T1000 (cell line): Measurements from ENCODE around the gene PILRA.
"Not testable (repeated sequence)": the region's sequence is repeated elsewhere in the genome, so short reads cannot be mapped to it uniquely, and the experiment has no call there.

Source experiments
- DNase-seq: peaks from one replicate; lab custom pipeline; 2025; ENCODE audit warnings: mixed read lengths; lab: John Stamatoyannopoulos, UW

The PILRA gene

DNA sequence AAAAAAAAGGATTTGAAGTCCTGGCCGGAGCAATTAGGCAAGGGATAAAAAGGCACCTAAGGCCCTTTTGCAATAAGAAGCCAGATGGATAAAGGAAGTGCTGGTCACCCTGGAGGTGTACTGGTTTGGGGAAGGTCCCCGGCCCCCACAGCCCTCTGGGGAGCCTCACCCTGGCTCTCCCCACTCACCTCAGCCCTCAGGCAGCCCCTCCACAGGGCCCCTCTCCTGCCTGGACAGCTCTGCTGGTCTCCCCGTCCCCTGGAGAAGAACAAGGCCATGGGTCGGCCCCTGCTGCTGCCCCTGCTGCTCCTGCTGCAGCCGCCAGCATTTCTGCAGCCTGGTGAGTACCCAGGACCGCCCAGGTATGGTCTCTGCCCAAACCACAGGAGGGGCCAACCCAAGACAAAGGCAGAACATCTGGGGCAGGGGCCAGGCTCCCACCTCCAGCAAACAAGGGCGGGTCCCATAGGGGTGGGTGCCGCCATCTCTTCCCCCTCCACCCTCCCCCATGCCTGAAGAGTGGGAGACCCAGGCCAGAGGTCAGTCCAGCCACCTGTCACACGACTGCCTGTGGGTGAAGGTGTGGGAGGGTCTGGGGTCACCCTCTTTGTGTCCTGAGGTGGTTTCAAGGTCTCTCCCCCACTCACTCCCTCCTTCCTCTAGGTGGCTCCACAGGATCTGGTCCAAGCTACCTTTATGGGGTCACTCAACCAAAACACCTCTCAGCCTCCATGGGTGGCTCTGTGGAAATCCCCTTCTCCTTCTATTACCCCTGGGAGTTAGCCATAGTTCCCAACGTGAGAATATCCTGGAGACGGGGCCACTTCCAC, 15.0 kb upstream of the PILRA start, which contains the start of gene PILRB:
PILRB (plus strand) TSS at position 91 of the 830 bp plus-strand sequence; CDS start at position 277, 186 bp downstream.
- DNase-seq = no peak

DNA sequence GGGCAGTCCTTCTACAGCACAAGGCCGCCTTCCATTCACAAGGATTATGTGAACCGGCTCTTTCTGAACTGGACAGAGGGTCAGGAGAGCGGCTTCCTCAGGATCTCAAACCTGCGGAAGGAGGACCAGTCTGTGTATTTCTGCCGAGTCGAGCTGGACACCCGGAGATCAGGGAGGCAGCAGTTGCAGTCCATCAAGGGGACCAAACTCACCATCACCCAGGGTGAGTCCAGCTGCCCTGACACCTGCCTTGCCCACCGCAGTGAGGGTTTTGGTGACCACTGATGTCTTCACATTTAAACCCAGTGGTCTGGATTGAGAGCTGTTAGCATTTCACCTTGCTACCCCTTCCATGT, 14.5 kb upstream of the PILRA start:
- DNase-seq = no peak

DNA sequence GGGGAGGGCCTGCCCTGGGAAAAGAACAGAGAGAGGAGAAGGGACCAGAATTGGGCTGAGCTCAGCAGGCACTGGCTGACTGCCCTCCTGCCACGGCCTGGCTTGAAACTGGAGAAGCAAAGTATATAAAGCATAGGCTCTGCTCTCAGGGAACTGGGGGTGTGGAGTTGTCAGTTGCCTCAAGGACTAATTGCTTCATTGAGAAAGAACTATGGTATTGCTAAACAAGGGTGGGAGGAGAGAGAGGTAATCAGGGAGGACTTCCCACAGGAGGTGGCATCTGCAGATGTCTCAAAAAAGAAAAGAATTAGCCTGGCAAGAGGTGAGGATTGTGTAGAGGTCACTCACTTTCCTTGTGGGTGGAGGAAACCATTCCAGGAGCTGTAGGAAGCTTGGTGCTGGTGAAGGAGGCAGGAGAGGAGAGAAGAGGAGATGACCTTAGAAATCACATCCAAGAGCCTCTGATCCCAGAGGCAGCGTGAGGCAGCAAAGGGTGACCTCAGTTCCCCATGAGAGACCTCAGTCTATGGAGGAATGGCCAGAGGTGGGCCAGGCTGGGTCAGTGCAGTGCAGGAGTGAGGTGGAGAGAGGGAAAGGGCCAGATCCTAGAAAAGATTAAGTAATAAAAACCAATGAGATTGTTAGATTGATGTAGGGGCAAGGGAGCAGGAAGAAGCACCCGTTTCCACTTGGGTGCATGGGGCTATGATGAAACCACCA, 13.0 kb upstream of the PILRA start:
- no peak for DNase-seq

DNA sequence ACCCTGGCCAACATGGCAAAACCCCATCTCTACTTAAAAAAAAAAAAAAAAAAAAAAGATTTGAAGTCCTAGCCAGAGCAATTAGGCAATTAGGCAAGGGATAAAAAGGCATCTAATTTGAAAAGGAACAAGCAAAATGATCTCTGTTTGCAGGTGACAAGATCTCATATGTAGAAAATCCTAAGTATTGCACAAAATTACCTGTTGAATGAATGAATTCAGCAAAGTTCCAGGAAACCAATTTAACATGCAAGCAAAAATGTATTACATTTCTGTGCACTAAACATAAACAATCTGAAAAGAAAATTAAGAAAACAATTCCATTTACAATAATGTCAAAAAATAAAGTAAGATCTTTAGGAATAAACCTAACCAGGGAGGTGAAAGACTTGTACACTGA, 10.2 kb upstream of the PILRA start:
- no peak for DNase-seq

DNA sequence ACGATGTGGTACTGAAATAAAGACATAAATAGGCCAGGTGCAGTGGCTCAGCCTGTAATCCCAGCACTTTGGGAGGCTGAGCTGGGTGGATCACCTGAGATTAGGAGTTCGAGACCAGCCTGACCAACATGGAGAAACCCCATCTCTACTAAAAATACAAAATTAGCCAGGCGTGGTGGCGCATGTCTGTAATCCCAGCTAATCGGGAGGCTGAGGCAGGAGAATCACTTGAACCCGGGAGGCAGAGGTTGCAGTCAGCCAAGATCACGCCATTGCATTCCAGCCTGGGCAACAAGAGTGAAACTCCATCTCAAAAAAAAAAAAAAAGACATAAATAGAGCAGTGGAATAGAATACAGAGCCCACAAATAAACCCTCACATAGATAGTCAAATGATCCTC, 9.5 kb upstream of the PILRA start:
- not testable (repeated sequence) for DNase-seq

DNA sequence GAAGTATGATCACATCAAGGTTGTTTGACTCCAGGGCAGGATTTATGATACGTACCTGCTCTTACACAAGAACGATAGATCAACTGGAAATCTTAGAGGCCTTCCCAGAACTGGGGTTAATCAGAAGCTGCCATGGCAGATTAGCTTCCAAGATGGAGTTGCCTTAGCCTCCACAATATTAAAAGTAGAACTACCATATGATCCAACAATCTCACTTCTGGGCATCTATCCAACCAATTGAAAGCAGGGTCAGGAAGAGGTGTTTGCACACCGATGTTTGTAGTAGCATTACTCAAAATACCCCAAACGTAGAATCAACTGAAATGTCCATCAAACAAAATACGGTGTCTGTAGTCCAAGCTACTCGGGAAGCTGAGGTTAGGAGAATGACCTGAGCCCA, 8.8 kb upstream of the PILRA start:
- DNase-seq = no peak

DNA sequence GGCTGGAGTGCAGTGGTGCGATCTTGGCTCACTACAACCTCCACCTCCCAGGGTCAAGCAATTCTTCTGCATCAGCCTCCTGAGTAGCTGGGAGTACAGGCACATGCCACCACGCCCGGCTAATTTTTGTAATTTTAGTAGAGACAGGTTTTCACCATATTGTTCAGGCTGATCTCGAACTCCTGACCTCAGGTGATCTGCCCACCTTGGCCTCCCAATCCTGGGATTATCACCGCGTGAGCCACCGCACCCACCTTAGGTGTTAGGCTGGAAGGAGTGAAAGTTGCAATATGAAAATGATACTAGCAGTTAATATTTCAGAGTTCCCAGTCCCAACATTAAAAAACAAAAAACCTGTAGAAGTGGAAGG, 7.3 kb upstream of the PILRA start:
- DNase-seq = not testable (repeated sequence)

DNA sequence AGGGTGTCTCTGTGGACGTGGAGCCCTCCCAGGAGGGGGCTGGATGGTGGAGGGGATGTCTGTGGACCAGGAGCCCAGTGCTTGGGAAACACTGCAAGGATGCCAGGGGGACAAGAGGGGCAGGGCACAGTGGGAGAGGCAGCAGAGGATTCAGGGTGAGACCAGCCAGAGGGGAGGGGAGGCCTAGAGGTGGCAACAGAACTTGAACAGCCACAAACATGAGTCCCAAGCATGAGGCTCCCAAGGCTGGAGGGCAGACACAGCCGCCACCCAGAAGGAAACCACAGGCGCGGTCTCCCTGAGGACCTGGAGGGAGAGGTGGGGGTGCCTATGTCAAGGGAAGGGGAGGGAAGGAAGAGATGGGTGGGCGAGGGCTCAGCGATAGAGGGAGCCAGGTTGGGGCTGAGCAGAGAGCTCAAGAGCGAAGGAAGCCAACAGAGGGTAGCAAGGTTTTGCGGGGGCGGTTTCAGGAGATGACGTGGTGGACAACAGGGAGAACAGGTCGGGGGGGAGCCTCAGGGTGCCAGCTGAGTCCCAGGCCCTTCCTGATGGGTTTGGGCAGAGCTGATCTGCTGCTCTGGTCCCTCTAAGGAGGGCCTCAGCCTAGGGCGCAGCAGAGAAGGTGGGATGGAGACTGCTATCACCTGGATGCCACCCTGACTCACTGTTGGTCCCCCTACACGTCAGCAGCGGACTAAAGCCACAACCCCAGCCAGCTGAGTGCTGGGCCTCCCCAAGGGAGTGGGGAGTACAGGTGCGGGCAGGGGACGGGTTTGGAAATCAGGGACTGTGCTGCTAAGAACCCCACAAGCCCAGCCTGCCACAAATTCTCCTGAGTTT, 6.7 kb upstream of the PILRA start:
- DNase-seq = no peak

DNA sequence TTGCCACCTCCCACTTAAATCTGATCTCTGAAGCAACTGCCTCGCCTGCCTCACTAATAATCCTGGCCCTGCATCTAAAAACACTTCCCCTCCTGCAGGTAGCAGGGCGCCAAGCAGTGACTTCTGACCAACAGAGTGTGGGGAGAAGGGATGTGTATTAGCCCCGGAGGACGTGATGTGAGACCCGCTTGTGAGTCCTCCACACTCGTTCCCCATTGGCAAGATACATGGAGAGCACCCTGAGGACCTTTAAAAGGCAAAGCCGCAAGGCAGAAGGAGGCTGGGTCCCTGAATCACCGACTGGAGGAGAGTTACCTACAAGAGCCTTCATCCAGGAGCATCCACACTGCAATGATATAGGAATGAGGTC, 6.1 kb upstream of the PILRA start:
- DNase-seq = no peak

DNA sequence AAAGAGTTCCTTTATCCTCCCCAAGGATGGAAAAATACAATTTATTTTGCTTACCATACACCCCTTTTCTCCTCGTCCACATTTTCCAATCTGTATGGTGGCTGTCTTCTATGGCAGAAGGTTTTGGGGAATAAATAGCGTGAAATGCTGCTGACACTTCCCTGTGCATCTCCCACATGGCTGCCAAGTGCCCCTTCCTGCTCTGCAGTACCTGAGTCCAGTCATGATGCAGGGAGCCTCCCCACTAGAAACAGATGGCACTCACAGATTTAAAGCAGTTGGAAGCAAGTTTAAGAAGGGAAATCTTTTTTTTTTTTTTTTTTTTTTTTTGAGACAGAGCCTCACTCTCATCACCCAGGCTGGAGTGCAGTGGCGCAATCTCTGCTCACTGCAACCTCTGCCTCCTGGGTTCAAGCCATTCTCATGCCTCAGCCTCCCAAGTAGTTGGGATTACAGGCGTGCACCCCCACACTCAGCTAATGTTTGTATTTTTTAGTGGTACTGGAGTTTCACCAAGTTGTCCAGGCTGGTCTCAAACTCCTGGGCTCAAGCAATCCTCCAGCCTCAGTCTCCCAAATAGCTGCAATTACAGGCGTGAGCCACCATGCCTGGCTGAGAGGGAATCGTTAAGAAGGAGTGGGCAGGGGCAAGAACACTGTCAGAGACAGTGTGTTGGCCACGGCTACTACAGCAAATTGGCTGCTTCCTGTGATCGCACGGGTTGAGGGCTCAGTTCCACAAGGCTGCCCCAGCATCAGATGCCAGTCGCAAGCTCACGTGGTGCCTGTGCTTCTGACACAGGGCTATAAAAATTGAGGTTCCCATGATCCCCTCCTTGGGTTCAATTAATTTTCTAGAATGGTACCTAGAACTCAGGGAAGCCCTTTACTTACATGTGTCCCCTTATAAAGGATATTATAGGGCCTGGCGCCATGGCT, 5.3 kb upstream of the PILRA start:
- DNase-seq = no peak

DNA sequence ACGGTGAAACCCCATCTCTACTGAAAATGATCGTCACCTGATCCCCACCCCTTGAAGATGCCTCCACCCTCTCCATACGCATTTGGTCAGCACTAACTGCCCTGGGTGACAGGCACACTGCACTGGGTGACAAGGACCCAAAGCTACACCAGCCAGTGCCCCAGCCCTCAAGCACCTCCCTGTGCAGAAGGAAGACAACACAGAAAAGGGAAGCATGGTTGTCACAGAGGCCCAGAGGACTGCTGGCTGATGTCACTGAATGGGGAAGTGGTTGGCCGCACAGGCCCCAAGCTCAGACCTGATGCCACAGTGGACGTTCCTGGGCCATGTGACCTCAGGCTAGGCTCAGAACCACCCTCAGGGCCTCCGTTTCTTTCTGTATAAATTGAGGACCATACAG, 4.2 kb upstream of the PILRA start:
- DNase-seq = no peak

DNA sequence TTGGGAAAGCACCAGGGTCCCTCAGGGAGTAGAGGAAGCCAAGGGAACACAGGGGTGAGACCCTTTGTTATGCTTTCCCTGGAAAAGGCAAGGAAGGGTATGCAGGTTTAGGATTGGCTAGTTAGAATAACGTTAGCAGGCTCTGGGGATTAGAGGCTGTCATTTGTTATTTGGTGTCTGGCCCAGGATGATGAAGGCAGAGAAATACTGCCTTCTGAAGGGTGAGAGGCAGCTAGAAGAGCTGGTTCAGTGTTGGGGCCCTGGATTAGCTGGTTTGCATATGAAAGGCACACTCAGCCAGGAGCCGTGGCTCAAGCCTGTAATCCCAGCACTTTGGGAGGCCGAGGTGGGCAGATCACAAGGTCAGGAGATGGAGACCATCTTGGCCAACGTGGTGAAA, 3.0 kb upstream of the PILRA start:
- no peak for DNase-seq

DNA sequence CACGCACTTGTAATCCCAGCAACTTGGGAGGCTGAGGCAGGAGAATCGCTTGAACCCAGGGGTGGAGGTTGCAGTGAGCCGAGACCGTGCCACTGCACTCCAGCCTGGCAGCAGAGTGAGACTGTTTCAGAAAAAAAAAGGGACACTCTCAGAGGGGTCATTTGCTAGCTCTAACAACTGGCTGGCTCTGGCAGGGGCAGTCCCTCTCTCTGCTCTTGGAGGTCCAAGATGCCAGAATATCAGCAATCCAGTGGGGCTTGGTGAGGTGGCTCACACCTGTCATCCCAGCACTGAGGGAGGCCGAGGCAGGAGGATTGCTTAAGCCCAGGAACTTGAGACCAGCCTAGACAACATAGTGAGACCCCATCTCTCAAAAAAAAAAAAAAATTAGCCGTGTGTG, 2.5 kb upstream of the PILRA start:
- DNase-seq = no peak

DNA sequence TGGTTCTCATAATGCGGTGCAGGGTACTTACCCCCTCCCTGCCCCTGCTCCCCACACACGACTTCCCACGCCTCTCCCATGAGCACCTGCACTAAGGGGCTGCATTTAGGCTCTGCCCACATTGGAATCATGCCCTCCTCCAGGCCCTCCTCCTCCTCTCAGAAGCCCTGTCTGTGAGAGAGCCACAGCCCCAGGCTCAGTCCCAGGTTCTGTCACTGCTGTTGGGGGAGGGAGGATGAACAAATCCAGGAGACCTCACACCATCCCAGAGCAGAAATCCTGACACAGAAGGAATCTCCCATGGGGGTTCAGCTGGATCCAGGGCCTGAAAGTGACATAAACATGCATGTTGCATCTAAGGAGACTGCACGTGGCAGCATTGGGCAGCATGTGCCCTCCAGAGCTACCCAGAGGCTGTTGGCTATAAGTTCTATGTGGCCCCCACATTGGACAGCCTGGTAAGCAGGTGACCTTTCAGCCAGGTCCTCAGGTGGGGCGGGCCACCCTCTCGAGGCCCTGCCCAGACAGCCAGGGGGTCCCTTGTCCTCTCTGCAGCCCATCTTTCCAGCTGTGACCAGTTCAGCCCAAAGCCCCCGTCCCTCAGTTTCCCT, 1.6 kb upstream of the PILRA start:
- DNase-seq = no peak

DNA sequence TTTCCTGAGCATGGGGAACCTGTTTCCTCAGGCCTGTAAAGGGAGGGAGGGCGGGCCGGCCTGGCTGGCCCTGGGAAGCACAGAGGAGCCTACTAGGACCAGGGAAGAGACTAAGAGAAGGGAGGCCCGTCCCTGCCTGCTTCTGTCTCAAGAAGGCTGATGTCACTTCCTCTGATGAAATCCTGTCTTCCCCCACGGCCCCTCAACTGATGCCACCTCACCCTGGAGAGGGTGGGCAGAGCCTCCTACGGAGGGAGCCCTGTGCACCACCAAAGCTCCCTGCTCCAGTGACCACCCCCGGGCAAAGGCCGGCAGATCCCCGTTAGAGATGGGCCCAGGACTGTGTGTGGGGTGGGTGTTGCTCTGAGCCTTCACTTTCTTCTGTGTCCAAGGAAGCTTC, 1.0 kb upstream of the PILRA start:
- DNase-seq = no peak

DNA sequence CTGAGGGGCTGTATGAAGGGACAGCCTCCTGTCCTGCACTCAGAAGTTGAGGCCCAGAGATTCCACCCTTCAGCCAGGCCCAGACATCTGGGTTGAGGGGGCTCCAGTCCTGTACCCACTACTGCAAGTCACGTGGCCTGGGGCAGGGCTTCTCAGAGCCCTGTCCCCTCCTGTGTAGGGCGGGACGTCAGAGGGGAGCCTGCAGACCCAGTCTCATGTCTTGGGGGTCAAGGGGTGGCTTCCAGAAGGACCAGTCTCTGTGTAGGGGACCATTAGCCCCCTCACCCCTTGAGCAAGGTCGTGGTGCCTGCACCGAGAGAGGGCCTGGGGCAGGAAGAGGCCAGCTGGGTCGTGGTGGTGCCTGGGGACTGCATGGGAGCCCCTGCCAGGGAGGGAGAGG, 593 bp upstream of the PILRA start:
- no peak for DNase-seq

DNA sequence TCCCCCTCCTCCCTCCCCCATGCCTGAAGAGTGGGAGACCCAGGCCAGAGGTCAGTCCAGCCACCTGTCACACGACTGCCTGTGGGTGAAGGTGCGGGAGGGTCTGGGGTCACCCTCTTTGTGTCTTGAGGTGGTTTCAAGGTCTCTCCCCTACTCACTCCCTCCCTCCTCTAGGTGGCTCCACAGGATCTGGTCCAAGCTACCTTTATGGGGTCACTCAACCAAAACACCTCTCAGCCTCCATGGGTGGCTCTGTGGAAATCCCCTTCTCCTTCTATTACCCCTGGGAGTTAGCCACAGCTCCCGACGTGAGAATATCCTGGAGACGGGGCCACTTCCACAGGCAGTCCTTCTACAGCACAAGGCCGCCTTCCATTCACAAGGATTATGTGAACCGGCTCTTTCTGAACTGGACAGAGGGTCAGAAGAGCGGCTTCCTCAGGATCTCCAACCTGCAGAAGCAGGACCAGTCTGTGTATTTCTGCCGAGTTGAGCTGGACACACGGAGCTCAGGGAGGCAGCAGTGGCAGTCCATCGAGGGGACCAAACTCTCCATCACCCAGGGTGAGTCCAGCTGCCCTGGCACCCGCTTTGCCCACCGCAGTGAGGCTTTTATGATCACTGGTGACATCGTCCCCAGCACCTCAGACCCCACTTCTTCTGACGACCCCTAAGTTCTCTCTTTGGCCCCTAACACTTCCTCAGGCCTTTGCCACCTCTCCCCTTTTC, 747 bp downstream of the PILRA start:
- not testable (repeated sequence) for DNase-seq

DNA sequence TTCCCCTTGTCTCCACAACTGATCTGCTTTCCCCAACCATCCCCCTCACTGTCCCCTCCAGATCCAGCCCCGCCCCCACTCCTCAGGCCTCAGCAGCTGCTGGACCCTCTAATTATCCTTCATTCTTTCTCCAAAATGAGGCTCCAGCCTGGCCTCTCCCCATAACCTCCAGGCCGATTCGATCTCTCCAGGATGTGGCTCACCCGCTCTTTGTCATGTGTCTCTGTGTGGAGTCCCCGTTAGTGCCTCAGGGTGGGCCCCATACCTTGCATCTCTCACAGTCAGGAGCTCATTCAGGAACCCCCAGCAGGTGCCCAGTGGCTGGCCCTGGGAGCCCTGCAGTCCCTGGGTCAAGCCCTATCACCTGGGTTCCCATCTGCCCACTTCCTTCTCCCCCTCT, 1.3 kb downstream of the PILRA start:
- no peak for DNase-seq

DNA sequence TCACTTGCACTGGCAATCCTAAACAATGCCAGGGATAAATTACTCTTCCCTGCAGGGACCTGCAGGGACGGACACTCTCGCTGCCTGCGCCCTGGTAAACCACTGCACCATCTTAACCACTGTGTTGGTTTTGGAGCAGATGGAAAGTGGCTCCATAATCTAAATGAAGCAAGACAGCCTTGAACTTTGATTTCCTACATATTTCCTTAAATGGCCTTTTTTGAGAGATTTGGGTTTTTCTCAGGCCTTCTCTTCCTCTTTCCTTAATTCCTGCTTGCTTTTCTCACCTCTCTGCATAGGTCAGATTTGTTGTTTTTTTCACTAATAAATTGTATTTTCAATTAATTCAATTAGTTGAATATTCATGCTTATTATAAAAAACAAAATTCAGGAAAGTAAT, 2.8 kb downstream of the PILRA start:
- no peak for DNase-seq

DNA sequence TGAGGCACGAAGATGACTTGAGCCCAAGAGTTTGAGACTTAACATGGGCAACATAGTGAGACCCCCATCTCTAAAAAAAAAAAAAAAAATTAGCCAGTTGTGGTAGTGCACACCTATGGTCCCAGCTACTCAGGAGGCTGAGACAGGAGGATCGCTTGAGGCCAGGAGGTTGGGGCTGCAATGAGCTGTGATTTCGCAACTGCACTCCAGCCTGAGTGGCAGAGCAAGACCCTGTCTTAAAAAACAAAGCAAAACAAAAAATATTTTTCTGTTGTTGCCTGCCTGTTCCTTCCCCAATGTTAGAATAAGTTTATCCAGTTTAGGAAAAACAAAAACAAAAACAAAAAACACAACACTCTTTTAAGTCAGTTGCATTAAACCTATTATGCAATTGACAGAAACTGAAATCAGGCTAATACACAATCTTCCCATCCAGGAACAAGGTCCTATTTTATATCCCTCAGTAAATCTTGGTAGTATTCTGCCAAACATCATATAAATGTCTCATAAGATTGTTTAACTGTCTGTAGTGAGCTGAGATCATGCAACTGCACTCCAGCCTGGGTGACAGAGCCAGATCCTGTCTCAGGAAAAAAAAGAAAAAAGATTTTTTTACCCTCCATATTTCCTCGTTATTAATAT, 4.9 kb downstream of the PILRA start:
- DNase-seq = no peak
